CD14-positive monocyte (primary cell): ENCODE data around the gene SCMH1. TPM values are rescaled to one million over a fixed set of nuclear protein-coding genes. Genes with fewer than 3 reads are reported as not detected.

Experiments used
- DNase-seq, 3 donors: peaks; one replicate each; pipeline ENCODE4 v3.0.0-alpha.2; 2011 to 2022
- H2AFZ ChIP-seq: 2 replicates; pipeline ENCODE4 v1.6.0; 2012; ENCODE audit warnings: mild to moderate bottlenecking, low read depth, low read length, inconsistent platforms; ENCODE audit not compliant: insufficient read depth, poor library complexity, severe bottlenecking
- H3K27ac ChIP-seq, 2 donors: 1 replicate in 1 of 2; 2 replicates in 1 of 2; pipeline ENCODE4 v1.5.1; 2012 to 2013; ENCODE audit warnings: low read length in 2 of 2, control low read depth in 1 of 2, inconsistent platforms in 1 of 2, low read depth in 1 of 2, mild to moderate bottlenecking in 1 of 2
- H3K27me3 ChIP-seq, 2 donors: one replicate each; pipeline versions ENCODE4 v1.6.0 to v1.6.1; 2011 to 2013; ENCODE audit warnings: low read length in 2 of 2; ENCODE audit not compliant: control insufficient read depth in 2 of 2, insufficient read depth in 2 of 2
- H3K36me3 ChIP-seq, 2 donors: replicated peaks in 1 of 2; 1 replicate in 1 of 2; 2 replicates in 1 of 2; pipeline versions ENCODE4 v1.5.1 to v1.6.1; 2012 to 2013; ENCODE audit warnings: low read length in 2 of 2, control low read depth in 1 of 2, inconsistent platforms in 1 of 2, mild to moderate bottlenecking in 1 of 2; ENCODE audit not compliant: insufficient read depth in 2 of 2, control insufficient read depth in 1 of 2
- H3K4me1 ChIP-seq, 2 donors: 1 replicate in 1 of 2; 2 replicates in 1 of 2; pipeline versions ENCODE4 v1.5.1 to v1.6.1; 2012 to 2013; ENCODE audit warnings: low read length in 2 of 2, control low read depth in 1 of 2, inconsistent platforms in 1 of 2, mild to moderate bottlenecking in 1 of 2, moderate library complexity in 1 of 2; ENCODE audit not compliant: insufficient read depth in 2 of 2, control insufficient read depth in 1 of 2
- H3K4me2 ChIP-seq: replicated peaks from 2 replicates; pipeline ENCODE3; 2012; ENCODE audit warnings: low read length, moderate library complexity, mild to moderate bottlenecking; ENCODE audit not compliant: poor library complexity, severe bottlenecking; ENCODE audit errors: extremely low read depth
- H3K4me3 ChIP-seq, 3 experiments: fragments of 200-600 bp in 1 of 3; sonication (generic) in 1 of 3; replicated peaks in 1 of 3; 1 replicate in 2 of 3; 2 replicates in 1 of 3; pipeline ENCODE4 v1.5.1; 2011 to 2013; ENCODE audit warnings: low read length in 3 of 3, mild to moderate bottlenecking in 3 of 3, control low read depth in 2 of 3, low read depth in 2 of 3, inconsistent platforms in 1 of 3, moderate library complexity in 1 of 3
- H3K79me2 ChIP-seq: 2 replicates; pipeline ENCODE4 v1.6.0; 2012; ENCODE audit warnings: mild to moderate bottlenecking, control low read depth, inconsistent platforms, low read length, moderate library complexity; ENCODE audit not compliant: insufficient read depth
- H3K9ac ChIP-seq: 2 replicates; pipeline ENCODE4 v1.6.0; 2017; ENCODE audit warnings: low read length, mild to moderate bottlenecking; ENCODE audit not compliant: insufficient read depth, poor library complexity, severe bottlenecking
- H3K9me3 ChIP-seq, 2 donors: replicated peaks in 1 of 2; 1 replicate in 1 of 2; 2 replicates in 1 of 2; pipeline versions ENCODE4 v1.5.1 to v1.6.1; 2012 to 2013; ENCODE audit warnings: low read length in 2 of 2, control low read depth in 1 of 2; ENCODE audit not compliant: control insufficient read depth in 1 of 2, insufficient read depth in 1 of 2
- H4K20me1 ChIP-seq: 2 replicates; pipeline ENCODE4 v1.6.0; 2012; ENCODE audit warnings: mild to moderate bottlenecking, low read length, control low read depth, moderate library complexity; ENCODE audit not compliant: insufficient read depth
- H3K27ac Mint-ChIP-seq, 7 donors: one replicate each; pipeline ENCODE4 v1.8.0; 2020; ENCODE audit warnings: mild to moderate bottlenecking in 7 of 7, mixed read lengths in 7 of 7, moderate library complexity in 6 of 7, inconsistent platforms in 2 of 7
- H3K27me3 Mint-ChIP-seq, 3 donors: one replicate each; pipeline ENCODE4 v1.8.0; 2021 to 2022; ENCODE audit warnings: low read depth in 3 of 3, mild to moderate bottlenecking in 3 of 3, mixed read lengths in 3 of 3, moderate library complexity in 3 of 3, inconsistent platforms in 1 of 3
- H3K36me3 Mint-ChIP-seq, 2 donors: one replicate each; pipeline ENCODE4 v1.8.0; 2020; ENCODE audit warnings: mixed read lengths in 2 of 2, inconsistent platforms in 1 of 2, mild to moderate bottlenecking in 1 of 2
- H3K4me1 Mint-ChIP-seq: one replicate; pipeline ENCODE4 v1.8.0; 2020; ENCODE audit warnings: mild to moderate bottlenecking, mixed read lengths
- H3K4me3 Mint-ChIP-seq, 2 donors: one replicate each; pipeline ENCODE4 v1.8.0; 2020; ENCODE audit warnings: mild to moderate bottlenecking in 2 of 2, mixed read lengths in 2 of 2, moderate library complexity in 1 of 2
- H3K9me3 Mint-ChIP-seq, 7 donors: one replicate each; pipeline ENCODE4 v1.8.0; 2020 to 2022; ENCODE audit warnings: mixed read lengths in 7 of 7, mild to moderate bottlenecking in 6 of 7, moderate library complexity in 6 of 7, inconsistent platforms in 2 of 7
- CTCF ChIP-seq: fragments of 200-600 bp; IDR thresholded peaks from one replicate; pipeline ENCODE4 v1.8.0; 2022; ENCODE audit warnings: antibody characterized with exemption, mild to moderate bottlenecking
- WGBS: methylation state at CpG from one replicate; pipeline ENCODE4 v1.1.5; 2013; ENCODE audit warnings: missing lambda C conversion rate; ENCODE audit not compliant: insufficient coverage; 5-methylcytosine and 5-hydroxymethylcytosine counted together
- intact Hi-C, 2 donors: fragments of 100-400 bp; cut with micrococcal nuclease; formaldehyde crosslinking; loops; one replicate each; pipeline versions ENCODE4 v1.15.0 to v1.15.1; 2023
- polyA plus RNA-seq, 3 donors: library from polyadenylated mRNA; depleted of rRNA in 1 of 3; unstranded in 2 of 3; stranded (reverse) in 1 of 3; fragments of 300-500 nt in 2 of 3; fragments of >200 nt in 1 of 3; fragmentation: Illumina TruSeq in 2 of 3; gene quantifications; 1 replicate in 2 of 3; 2 replicates in 1 of 3; pipeline ENCODE4 v1.2.3, GENCODE V29; 2012 to 2021

SCMH1 gene
- polyA plus RNA-seq, 3 donors = 0.66 to 12.7 (median 0.74) TPM

- no peaks in the 10 kb centered on the region for H4K20me1 ChIP-seq
- no peak overlapping the region for H3K4me3 ChIP-seq
- Mint-ChIP-seq H3K9me3 (no peaks in the 10 kb centered on the region), H3K4me3 (peak overlapping the region in 1 of 2 donors; percentile 18), H3K27ac (no peak overlapping the region), H3K4me1 (peaks cover 9% of the 10 kb centered on the region), H3K36me3 (no peaks in the 10 kb centered on the region), H3K27me3 (peaks cover 20 to 33% (median 23%) of the 10 kb centered on the region in 3 donors)
- peaks cover 0 to 9% of the 10 kb centered on the region in 2 donors for H3K27me3 ChIP-seq
- H2AFZ ChIP-seq = no peak overlapping the region
- no peak overlapping the region for H3K27ac ChIP-seq
- no peaks in the 10 kb centered on the region for H3K36me3 ChIP-seq
- no peaks in the 10 kb centered on the region for H3K9me3 ChIP-seq
- 100% methylated on average over 3 of the region's 5 CpGs for WGBS
- DNase-seq = no peak
- H3K79me2 ChIP-seq = no peaks in the 10 kb centered on the region
- H3K4me2 ChIP-seq = no peak overlapping the region
- intact Hi-C loops = no loop called here
- no peak for TF ChIP-seq CTCF
- no peaks in the 10 kb centered on the region for H3K4me1 ChIP-seq
- no peak overlapping the region for H3K9ac ChIP-seq
Measured at GRCh38 chr1:41289196-41289595, 47.1 kb upstream of the SCMH1 start.

GRCh38 chr1:41286992-41287391 lies 44.9 kb upstream of the SCMH1 start:
- Histone ChIP-seq H3K27ac (no peak overlapping the region), H3K36me3 (no peaks in the 10 kb centered on the region), H3K79me2 (no peaks in the 10 kb centered on the region), H3K4me2 (no peak overlapping the region), H3K9me3 (no peaks in the 10 kb centered on the region), H3K4me1 (no peaks in the 10 kb centered on the region), H3K27me3 (peaks cover 0 to 9% of the 10 kb centered on the region in 2 donors), H4K20me1 (no peaks in the 10 kb centered on the region), H2AFZ (no peak overlapping the region), H3K4me3 (no peak overlapping the region), H3K9ac (no peak overlapping the region)
- intact Hi-C loops = no loop called here
- no CpG with 5 or more reads among the region's 4 CpGs for WGBS
- no peak overlapping the region for H3K27ac Mint-ChIP-seq
- H3K27me3 Mint-ChIP-seq = peaks cover 26 to 30% (median 29%) of the 10 kb centered on the region in 3 donors
- TF ChIP-seq CTCF = no peak
- peaks cover 0 to 2% (median 0%) of the 10 kb centered on the region in 7 donors for H3K9me3 Mint-ChIP-seq
- H3K4me1 Mint-ChIP-seq = peaks cover 11% of the 10 kb centered on the region
- no peaks in the 10 kb centered on the region for H3K36me3 Mint-ChIP-seq
- no peak for DNase-seq
- H3K4me3 Mint-ChIP-seq = no peak overlapping the region
